Stimulated activated CD8-positive, alpha-beta memory T cell treated with anti-CD3 and anti-CD28 coated beads, Interleukin-12 subunit alpha, Interleukin-12 subunit beta, amount 100 ng/mL, for 24 hours (primary cell): ENCODE results near the gene IQCC.
A peak's percentile ranks its signal among the peaks of the same experiment; 100 is the strongest.

Source experiments
- DNase-seq: peaks from one replicate; pipeline ENCODE4 v3.0.0-alpha.2; 2020; ENCODE audit errors: extremely low read depth

Gene IQCC

GRCh38 chr1:32195972-32196823 lies 9.3 kb upstream of the IQCC start:
- no peak for DNase-seq

GRCh38 chr1:32197074-32197473 lies 8.4 kb upstream of the IQCC start:
- DNase-seq = no peak

- DNase-seq = no peak
Measured at GRCh38 chr1:32197837-32198236, 7.6 kb upstream of the IQCC start.

- no peak for DNase-seq
Measured at GRCh38 chr1:32198237-32199042, 7.0 kb upstream of the IQCC start.

GRCh38 chr1:32199043-32199716 lies 6.3 kb upstream of the IQCC start:
- DNase-seq = no peak

- DNase-seq = no peak
Measured at GRCh38 chr1:32199717-32200072, 5.8 kb upstream of the IQCC start.

- DNase-seq = no peak
Measured at GRCh38 chr1:32200226-32201010, 5.1 kb upstream of the IQCC start, which contains the start of gene CCDC28B. CCDC28B (plus strand) TSS chr1:32200595; CDS start chr1:32201936, 1,341 bp downstream.

GRCh38 chr1:32201011-32201855 lies 4.2 kb upstream of the IQCC start:
- peak; percentile 66 for DNase-seq

GRCh38 chr1:32204943-32205361 lies 519 bp upstream of the IQCC start:
- DNase-seq = no peak

- no peak for DNase-seq
Measured at GRCh38 chr1:32208469-32208868, 3.0 kb downstream of the IQCC start.

GRCh38 chr1:32208891-32209328 lies 3.4 kb downstream of the IQCC start, which contains the start of gene DCDC2B:
DCDC2B (plus strand) TSS chr1:32209089; CDS start chr1:32209094, 5 bp downstream.
- DNase-seq = no peak

- DNase-seq = no peak
Measured at GRCh38 chr1:32215629-32216480, 10.4 kb downstream of the IQCC start.

GRCh38 chr1:32216566-32216965 lies 11.1 kb downstream of the IQCC start:
- no peak for DNase-seq

GRCh38 chr1:32219022-32219421 lies 13.6 kb downstream of the IQCC start:
- DNase-seq = no peak

- no peak for DNase-seq
Measured at GRCh38 chr1:32220746-32221580, 15.5 kb downstream of the IQCC start.

- no peak for DNase-seq
Measured at GRCh38 chr1:32221581-32221979, 16.1 kb downstream of the IQCC start.

GRCh38 chr1:32221980-32222755 lies 16.7 kb downstream of the IQCC start, which contains the start of the genes EIF3I and TMEM234:
EIF3I (plus strand) TSS chr1:32222407; CDS start chr1:32222442, 35 bp downstream.
TMEM234 (minus strand) TSS chr1:32222353; CDS start chr1:32222322, 31 bp downstream.
- peak; percentile 78 for DNase-seq
